Neural cell (in vitro differentiated cells): ENCODE measurements around the gene EMCN. TPM values are rescaled to one million over a fixed set of nuclear protein-coding genes. Genes with fewer than 3 reads are reported as not detected.

Experiments used
- H2AFZ ChIP-seq: fragments of 200-600, 300-800 bp; sonication (generic), shearing (Covaris generic); 2 replicates; pipeline ENCODE4 v1.6.0; 2014; ENCODE audit warnings: low read depth, mild to moderate bottlenecking, antibody characterized with exemption, low read length, moderate library complexity
- H3F3A ChIP-seq: fragments of 200-600 bp; shearing (Covaris generic); 2 replicates; pipeline ENCODE4 v1.6.1; 2016; ENCODE audit warnings: mild to moderate bottlenecking, moderate library complexity, mixed read lengths, antibody characterized with exemption, low read length; ENCODE audit not compliant: insufficient read depth, poor library complexity, severe bottlenecking
- H3K27ac ChIP-seq: fragments of 200-600, 300-800 bp; sonication (generic), shearing (Covaris generic); 2 replicates; pipeline ENCODE4 v1.5.1; 2014; ENCODE audit warnings: mild to moderate bottlenecking, low read length, moderate library complexity
- H3K27me3 ChIP-seq: fragments of 300-800, 200-600 bp; sonication (generic), shearing (Covaris generic); 2 replicates; pipeline ENCODE4 v1.6.0; 2014; ENCODE audit warnings: mild to moderate bottlenecking, low read depth, low read length, moderate library complexity; ENCODE audit not compliant: insufficient read depth
- H3K36me3 ChIP-seq: fragments of 300-800, 200-600 bp; sonication (generic), shearing (Covaris generic); 2 replicates; pipeline ENCODE4 v1.5.1; 2014; ENCODE audit warnings: mild to moderate bottlenecking, antibody characterized with exemption, low read length, moderate library complexity; ENCODE audit not compliant: insufficient read depth
- H3K4me2 ChIP-seq: fragments of 300-800, 200-600 bp; sonication (generic), shearing (Covaris generic); 2 replicates; pipeline ENCODE4 v1.6.0; 2014; ENCODE audit warnings: mild to moderate bottlenecking, low read length
- H3K4me3 ChIP-seq: fragments of 300-800, 200-600 bp; sonication (generic), shearing (Covaris generic); 2 replicates; pipeline ENCODE4 v1.5.1; 2014; ENCODE audit warnings: mild to moderate bottlenecking, low read length, moderate library complexity
- H3K79me2 ChIP-seq: fragments of 200-600 bp; shearing (Covaris generic); replicated peaks from 2 replicates; pipeline ENCODE4 v1.6.0; 2014; ENCODE audit warnings: mild to moderate bottlenecking, low read length, moderate library complexity; ENCODE audit not compliant: insufficient read depth
- H3K9ac ChIP-seq: fragments of 300-800, 200-600 bp; sonication (generic), shearing (Covaris generic); 2 replicates; pipeline ENCODE4 v1.6.1; 2016; ENCODE audit warnings: mild to moderate bottlenecking, low read length, mixed read lengths
- H3K9me2 ChIP-seq: fragments of 200-600 bp; shearing (Covaris generic); 2 replicates; pipeline ENCODE4 v1.6.1; 2016; ENCODE audit warnings: mild to moderate bottlenecking, low read length, mixed read lengths; ENCODE audit not compliant: insufficient read depth
- H3K9me3 ChIP-seq: fragments of 200-600, 300-800 bp; sonication (generic), shearing (Covaris generic); 2 replicates; pipeline ENCODE4 v1.6.1; 2016; ENCODE audit warnings: mild to moderate bottlenecking, mixed run types, low read length, moderate library complexity, mixed read lengths
- H4K20me1 ChIP-seq: fragments of 200-600 bp; shearing (Covaris generic); 2 replicates; pipeline ENCODE4 v1.6.1; 2016; ENCODE audit warnings: mild to moderate bottlenecking, mixed run types; ENCODE audit not compliant: insufficient read depth
- CTCF ChIP-seq: fragments of 450-650 bp; IDR thresholded peaks from 2 replicates; pipeline ENCODE4 v1.5.1; 2014; ENCODE audit warnings: antibody characterized with exemption, mild to moderate bottlenecking, moderate library complexity; ENCODE audit not compliant: poor library complexity, severe bottlenecking
- EP300 ChIP-seq: fragments of 450-650 bp; conservative IDR thresholded peaks from 2 replicates; pipeline ENCODE4 v1.6.1; 2014; ENCODE audit warnings: antibody characterized with exemption, mild to moderate bottlenecking, moderate library complexity; ENCODE audit not compliant: poor library complexity, severe bottlenecking
- EZH2 ChIP-seq: fragments of 200-600, 300-800 bp; shearing (Covaris generic), sonication (generic); IDR thresholded peaks from 2 replicates; pipeline ENCODE4 v1.6.1; 2014; ENCODE audit warnings: antibody characterized with exemption, low read length, borderline replicate concordance, mild to moderate bottlenecking; ENCODE audit not compliant: insufficient read depth, poor library complexity, severe bottlenecking
- MXI1 ChIP-seq: fragments of 450-650 bp; conservative IDR thresholded peaks from 2 replicates; pipeline ENCODE4 v1.6.1; 2014; ENCODE audit warnings: antibody characterized with exemption, mild to moderate bottlenecking; ENCODE audit not compliant: poor library complexity, severe bottlenecking
- POLR2AphosphoS5 ChIP-seq: IDR thresholded peaks from 2 replicates; pipeline ENCODE4 v1.6.1; 2012
- RAD21 ChIP-seq: fragments of 450-650 bp; conservative IDR thresholded peaks from 2 replicates; pipeline ENCODE4 v1.6.1; 2014; ENCODE audit warnings: antibody characterized with exemption, mild to moderate bottlenecking, moderate library complexity
- REST ChIP-seq: IDR thresholded peaks from 2 replicates; pipeline ENCODE4 v1.6.1; 2012; ENCODE audit warnings: borderline replicate concordance
- SMC3 ChIP-seq: fragments of 450-650 bp; conservative IDR thresholded peaks from 2 replicates; pipeline ENCODE4 v1.6.1; 2014; ENCODE audit warnings: antibody characterized with exemption, mild to moderate bottlenecking, moderate library complexity; ENCODE audit not compliant: poor library complexity
- TAF1 ChIP-seq: IDR thresholded peaks from 2 replicates; pipeline ENCODE4 v1.6.1; 2012; ENCODE audit warnings: low read depth
- polyA plus RNA-seq: library from polyadenylated mRNA; depleted of rRNA; stranded (reverse); fragments of >200 nt; gene quantifications from 2 replicates; pipeline ENCODE4 v1.2.3, GENCODE V29; 2014

EMCN gene
- polyA plus RNA-seq, 1 donor from 2014 or later = 0.77 TPM

- no peaks in the 10 kb centered on the region for H3K79me2 ChIP-seq
- no peak overlapping the region for H2AFZ ChIP-seq
- H3K9ac ChIP-seq = no peak overlapping the region
- H3F3A ChIP-seq = no peaks in the 10 kb centered on the region
- H3K9me3 ChIP-seq = no peaks in the 10 kb centered on the region
- no peaks in the 10 kb centered on the region for H3K36me3 ChIP-seq
- H3K9me2 ChIP-seq = no peaks in the 10 kb centered on the region
- H3K4me3 ChIP-seq = no peak overlapping the region
- H3K27ac ChIP-seq = no peak overlapping the region
- H3K27me3 ChIP-seq = no peaks in the 10 kb centered on the region
- no peaks in the 10 kb centered on the region for H4K20me1 ChIP-seq
- no peak for TF ChIP-seq RAD21
- TF ChIP-seq SMC3 = no peak
- no peak for TF ChIP-seq TAF1
- TF ChIP-seq POLR2AphosphoS5 = no peak
- no peak for TF ChIP-seq EZH2
- TF ChIP-seq CTCF = no peak
- TF ChIP-seq MXI1 = no peak
- no peak for TF ChIP-seq REST
- TF ChIP-seq EP300 = no peak
- no peak overlapping the region for H3K4me2 ChIP-seq
Observed at GRCh38 chr4:100519205-100519604, 1.4 kb upstream of the EMCN start.

- H3K9me3 ChIP-seq = no peaks in the 10 kb centered on the region
- no peak overlapping the region for H3K4me3 ChIP-seq
- TF ChIP-seq EP300 (no peak), EZH2 (no peak), MXI1 (no peak), SMC3 (no peak), POLR2AphosphoS5 (no peak)
- H3K36me3 ChIP-seq = no peaks in the 10 kb centered on the region
- H3K79me2 ChIP-seq = no peaks in the 10 kb centered on the region
- no peaks in the 10 kb centered on the region for H3F3A ChIP-seq
- H3K27me3 ChIP-seq = no peaks in the 10 kb centered on the region
- H3K9ac ChIP-seq = no peak overlapping the region
- H2AFZ ChIP-seq = no peak overlapping the region
- H3K27ac ChIP-seq = no peak overlapping the region
- no peak overlapping the region for H3K4me2 ChIP-seq
- no peaks in the 10 kb centered on the region for H4K20me1 ChIP-seq
- no peaks in the 10 kb centered on the region for H3K9me2 ChIP-seq
Observed at GRCh38 chr4:100516225-100516624, 1.6 kb downstream of the EMCN start.
